GM12801 (cell line): ENCODE data around the gene PGC.

Experiments used
- TF ChIP-seq, protein P1 (sequence below): IDR thresholded peaks from one replicate; pipeline ENCODE4 v1.5.1; 2011; ENCODE audit warnings: control low read depth; ENCODE audit not compliant: insufficient read length; ENCODE audit errors: extremely low read depth

The PGC gene

DNA sequence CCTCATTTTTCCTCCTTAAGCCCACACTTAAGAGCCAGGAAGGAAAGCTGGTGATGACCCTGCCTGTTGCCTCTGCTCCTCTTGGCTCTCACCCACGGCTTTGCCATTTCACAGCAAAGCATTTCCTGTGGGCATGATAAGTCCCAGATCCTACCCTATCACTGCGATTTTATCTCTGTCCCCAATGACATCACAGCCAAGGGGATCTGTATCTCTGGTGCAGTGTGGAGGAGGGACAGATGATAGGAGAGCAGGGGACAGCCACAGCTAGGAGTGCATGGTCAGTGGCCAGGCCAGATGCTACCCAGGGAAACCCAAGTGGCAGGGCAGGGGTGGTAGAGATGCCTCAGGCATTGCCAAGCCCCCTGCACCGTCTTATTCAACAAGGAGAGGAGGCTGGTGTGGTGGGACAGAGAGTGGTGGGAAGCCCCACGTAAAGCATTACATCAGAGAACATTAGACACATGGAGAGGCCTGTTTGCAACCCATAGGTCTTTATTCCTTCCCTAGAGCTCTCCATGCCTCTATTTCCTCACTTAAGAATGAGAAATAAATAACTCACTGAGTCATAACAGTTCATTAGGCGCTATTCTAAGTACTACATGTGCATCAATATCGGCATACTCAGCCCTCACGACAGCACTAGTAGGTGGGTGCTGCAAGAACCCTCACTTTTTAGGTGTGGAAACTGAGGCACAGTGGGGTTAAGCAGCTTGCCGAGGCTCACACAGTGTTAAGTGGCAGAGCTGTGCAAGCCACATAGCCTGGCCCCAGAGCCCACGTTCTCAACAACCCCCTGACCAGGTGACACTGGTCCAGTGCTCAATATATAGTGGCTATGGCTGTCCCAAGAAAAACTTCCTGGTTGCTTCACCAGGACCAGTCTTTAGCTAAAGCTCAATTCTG, 16.4 kb downstream of the PGC start:
- TF ChIP-seq, protein P1, sequence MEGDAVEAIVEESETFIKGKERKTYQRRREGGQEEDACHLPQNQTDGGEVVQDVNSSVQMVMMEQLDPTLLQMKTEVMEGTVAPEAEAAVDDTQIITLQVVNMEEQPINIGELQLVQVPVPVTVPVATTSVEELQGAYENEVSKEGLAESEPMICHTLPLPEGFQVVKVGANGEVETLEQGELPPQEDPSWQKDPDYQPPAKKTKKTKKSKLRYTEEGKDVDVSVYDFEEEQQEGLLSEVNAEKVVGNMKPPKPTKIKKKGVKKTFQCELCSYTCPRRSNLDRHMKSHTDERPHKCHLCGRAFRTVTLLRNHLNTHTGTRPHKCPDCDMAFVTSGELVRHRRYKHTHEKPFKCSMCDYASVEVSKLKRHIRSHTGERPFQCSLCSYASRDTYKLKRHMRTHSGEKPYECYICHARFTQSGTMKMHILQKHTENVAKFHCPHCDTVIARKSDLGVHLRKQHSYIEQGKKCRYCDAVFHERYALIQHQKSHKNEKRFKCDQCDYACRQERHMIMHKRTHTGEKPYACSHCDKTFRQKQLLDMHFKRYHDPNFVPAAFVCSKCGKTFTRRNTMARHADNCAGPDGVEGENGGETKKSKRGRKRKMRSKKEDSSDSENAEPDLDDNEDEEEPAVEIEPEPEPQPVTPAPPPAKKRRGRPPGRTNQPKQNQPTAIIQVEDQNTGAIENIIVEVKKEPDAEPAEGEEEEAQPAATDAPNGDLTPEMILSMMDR, result no peak

DNA sequence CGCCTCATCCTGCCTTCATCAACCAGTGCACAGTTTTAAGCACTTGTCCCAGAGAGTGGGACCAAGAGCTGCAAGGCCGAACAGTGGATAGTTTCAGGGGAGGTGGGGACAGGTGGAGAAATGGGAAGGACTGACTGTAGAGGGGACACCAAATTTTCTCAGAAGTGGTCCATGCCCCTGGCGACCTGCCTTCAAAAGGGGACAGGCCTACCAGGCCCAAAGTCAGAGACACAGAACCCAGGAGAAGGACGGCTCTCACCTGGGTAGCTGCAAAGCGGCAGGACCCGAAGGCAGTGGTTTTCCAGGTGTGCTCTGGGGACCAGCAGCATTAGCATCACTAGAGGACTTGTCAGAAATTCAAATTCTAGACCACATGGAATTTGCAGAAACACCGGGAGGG, 17.6 kb downstream of the PGC start:
- TF ChIP-seq, protein P1, result no peak

DNA sequence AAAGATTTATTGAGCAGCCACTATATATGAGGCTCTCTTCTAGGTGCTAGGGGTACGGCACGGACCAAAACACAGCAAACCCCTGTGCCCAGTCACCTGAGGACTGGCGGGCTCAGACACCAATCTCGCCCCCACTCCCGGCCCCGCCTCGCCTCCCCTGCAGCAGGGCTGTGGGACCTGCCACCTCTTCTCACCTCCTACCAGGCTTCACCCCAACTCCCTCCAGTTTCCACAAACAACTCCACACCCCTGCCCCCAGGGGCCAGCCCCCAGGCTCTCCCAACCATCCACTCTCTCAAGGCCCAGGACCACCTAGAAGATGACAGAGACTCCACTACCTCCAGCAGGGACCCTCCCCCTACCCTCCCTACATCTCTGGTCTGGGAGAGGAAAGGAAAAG, 18.2 kb downstream of the PGC start:
- TF ChIP-seq, protein P1, result no peak

DNA sequence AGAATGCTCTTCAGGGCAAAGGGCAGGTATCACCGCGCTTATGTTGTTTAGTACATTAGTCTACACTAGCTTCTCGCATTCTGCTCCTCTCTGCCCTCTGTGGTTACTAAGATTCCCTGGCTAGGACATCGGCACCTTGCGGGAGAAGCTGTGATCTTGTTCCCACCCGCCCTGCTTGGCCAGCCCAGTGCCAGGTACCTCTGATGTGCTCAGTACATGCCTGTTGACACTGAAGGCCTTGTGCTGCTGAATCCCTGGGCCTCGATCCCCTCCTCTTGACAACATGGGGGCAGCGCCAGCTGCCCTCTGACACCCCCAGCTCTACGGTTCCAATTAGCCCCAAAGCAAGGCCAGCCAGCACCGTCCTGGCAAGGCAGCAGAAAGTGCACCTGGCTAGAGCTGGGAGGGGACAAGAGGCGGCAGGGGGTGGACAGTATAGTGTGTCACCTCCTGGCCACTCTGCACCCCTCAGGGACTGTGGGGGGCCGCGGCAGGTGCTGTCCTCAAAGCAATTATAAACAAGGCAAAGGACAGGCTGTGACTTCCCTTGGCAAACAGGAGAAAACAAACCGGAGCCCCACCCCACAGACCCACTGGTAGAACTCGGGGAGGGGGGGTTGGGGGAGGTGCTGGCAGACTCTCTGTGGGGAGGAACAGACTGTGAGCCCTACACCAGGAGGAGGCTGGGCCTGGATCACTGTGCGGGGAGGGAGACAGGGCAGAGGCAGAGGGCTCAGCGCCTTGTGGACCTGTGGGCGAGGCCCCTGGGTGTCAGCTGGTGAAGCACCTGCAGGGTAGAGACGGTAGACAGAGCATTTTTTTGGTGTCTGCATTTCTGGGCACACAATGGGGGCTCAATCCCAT, 18.9 kb downstream of the PGC start:
- TF ChIP-seq, protein P1, result no peak

DNA sequence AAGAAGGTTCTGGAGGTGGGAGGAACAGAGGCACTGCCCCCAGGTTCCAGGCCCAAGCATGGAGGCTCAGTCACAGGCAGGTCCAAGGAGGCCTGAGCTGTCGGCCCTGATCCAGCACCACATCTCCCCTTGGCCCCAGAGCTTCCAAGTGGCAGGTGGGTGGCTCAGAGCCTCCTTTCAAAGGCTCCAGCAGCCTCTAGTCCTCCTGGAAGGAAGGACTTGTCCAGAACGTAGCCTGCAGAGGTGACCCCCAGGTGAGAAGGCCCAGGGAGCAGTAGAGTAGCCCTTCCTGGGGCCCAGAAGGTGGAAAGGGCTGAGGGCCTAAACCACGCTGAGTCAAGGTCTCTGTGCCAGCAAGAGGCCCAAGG, 19.5 kb downstream of the PGC start:
- TF ChIP-seq, protein P1, result no peak

DNA sequence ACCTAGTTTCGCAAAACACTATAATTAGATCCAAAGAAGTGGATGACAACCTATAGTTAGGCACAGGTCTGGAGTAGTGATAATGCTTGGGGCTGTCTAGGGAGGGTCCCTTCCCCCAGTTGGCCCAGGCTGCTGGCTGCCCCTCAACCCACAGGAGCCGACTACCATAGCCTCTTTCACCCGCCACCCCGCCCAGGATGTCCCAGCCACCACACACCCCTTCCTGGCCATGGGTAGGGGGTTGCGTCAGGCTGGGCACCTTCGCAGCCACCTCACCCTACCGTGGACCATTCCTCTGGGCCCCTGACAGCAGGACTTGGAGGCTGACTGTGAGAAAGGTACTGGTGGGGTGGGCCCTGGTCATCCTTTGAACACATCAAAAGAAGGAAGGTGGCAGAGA, 20.3 kb downstream of the PGC start:
- TF ChIP-seq, protein P1, result no peak

DNA sequence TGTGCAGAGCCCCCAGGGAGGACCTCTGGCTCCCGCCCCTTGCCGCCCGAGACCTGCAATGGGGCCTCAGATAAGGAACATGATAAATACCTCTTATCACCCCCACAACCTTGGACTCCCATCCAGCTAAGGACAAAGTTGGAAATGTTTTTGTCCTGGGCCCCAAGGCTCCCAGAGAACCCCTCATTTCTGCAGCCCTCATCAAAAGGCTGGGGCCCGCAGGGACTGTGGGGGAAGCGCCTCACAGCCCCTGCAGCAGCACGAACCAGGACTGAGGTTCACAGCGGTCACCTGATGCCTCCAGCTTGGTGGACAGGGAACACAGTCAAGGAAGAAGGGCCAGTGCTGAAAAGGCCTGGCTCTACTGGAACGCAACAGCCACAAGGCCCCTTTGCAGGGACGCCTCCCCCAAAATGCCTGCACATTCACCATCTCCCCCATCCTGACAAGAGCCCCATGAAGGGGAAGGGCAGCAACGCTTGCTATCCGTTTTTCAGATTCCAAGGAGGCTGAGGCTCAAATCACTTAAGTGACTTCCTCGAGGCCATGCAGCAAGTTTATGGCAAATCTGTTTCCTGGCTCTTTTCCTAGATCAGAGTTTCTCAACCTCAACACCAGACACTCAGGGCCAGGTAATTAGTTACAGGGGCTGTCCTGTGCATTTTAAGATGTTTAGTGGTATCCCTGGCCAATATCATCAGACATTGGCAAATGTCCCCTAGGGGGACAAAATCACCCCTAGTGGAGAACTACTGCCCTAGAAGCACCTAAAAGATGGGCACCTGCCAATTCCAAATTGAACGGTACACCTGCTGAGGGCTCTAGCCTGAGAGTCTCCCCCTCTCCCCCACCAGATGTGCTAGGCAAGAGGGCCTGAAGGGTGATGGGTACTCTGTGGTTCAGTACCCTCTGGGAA, 22.4 kb downstream of the PGC start:
- TF ChIP-seq, protein P1, result no peak
